Activated naive CD8-positive, alpha-beta T cell (primary cell): ENCODE measurements around the gene LCA5L.

ENCODE experiments used
- H3K27ac Mint-ChIP-seq: one replicate; pipeline ENCODE4 v1.8.0; 2021; ENCODE audit warnings: mixed read lengths
- H3K27me3 Mint-ChIP-seq: one replicate; pipeline ENCODE4 v1.8.0; 2021; ENCODE audit warnings: mixed read lengths
- H3K36me3 Mint-ChIP-seq: one replicate; pipeline ENCODE4 v1.8.0; 2021; ENCODE audit warnings: mixed read lengths
- H3K4me1 Mint-ChIP-seq: one replicate; pipeline ENCODE4 v1.8.0; 2021; ENCODE audit warnings: low read depth, mixed read lengths
- H3K4me3 Mint-ChIP-seq: one replicate; pipeline ENCODE4 v1.8.0; 2021; ENCODE audit warnings: mild to moderate bottlenecking, mixed read lengths
- H3K9me3 Mint-ChIP-seq: one replicate; pipeline ENCODE4 v1.8.0; 2021; ENCODE audit warnings: low read depth, mixed read lengths

The LCA5L gene

GRCh38 chr21:39461419-39461818 is 15.8 kb upstream of the LCA5L start:
- Mint-ChIP-seq H3K4me1 (no peaks in the 10 kb centered on the region), H3K27me3 (no peaks in the 10 kb centered on the region), H3K9me3 (no peaks in the 10 kb centered on the region), H3K27ac (no peak overlapping the region), H3K4me3 (no peak overlapping the region), H3K36me3 (peaks cover 10% of the 10 kb centered on the region)

GRCh38 chr21:39456665-39457064 is 11.1 kb upstream of the LCA5L start:
- Mint-ChIP-seq H3K4me3 (no peak overlapping the region), H3K36me3 (no peaks in the 10 kb centered on the region), H3K9me3 (no peaks in the 10 kb centered on the region), H3K4me1 (no peaks in the 10 kb centered on the region), H3K27me3 (no peaks in the 10 kb centered on the region), H3K27ac (no peak overlapping the region)

GRCh38 chr21:39454949-39455668 is 9.5 kb upstream of the LCA5L start:
- H3K27ac Mint-ChIP-seq, result no peak overlapping the region
- no peaks in the 10 kb centered on the region for H3K4me1 Mint-ChIP-seq
- no peaks in the 10 kb centered on the region for H3K36me3 Mint-ChIP-seq
- H3K4me3 Mint-ChIP-seq, result no peak overlapping the region
- no peaks in the 10 kb centered on the region for H3K9me3 Mint-ChIP-seq
- H3K27me3 Mint-ChIP-seq, result no peaks in the 10 kb centered on the region

GRCh38 chr21:39453571-39454179 is 8.1 kb upstream of the LCA5L start:
- H3K9me3 Mint-ChIP-seq, result no peaks in the 10 kb centered on the region
- no peak overlapping the region for H3K27ac Mint-ChIP-seq

GRCh38 chr21:39452970-39453342 is 7.4 kb upstream of the LCA5L start:
- Mint-ChIP-seq H3K9me3 (no peaks in the 10 kb centered on the region), H3K4me1 (no peaks in the 10 kb centered on the region), H3K4me3 (no peak overlapping the region), H3K27me3 (no peaks in the 10 kb centered on the region), H3K27ac (no peak overlapping the region), H3K36me3 (no peaks in the 10 kb centered on the region)

More at GRCh38 chr21:39453571-39454179, 8.1 kb upstream of the LCA5L start:
- H3K4me3 Mint-ChIP-seq, result no peak overlapping the region
- H3K27me3 Mint-ChIP-seq, result no peaks in the 10 kb centered on the region
- H3K36me3 Mint-ChIP-seq, result no peaks in the 10 kb centered on the region
- no peaks in the 10 kb centered on the region for H3K4me1 Mint-ChIP-seq

- Mint-ChIP-seq H3K27ac (no peak overlapping the region), H3K9me3 (no peaks in the 10 kb centered on the region), H3K36me3 (no peaks in the 10 kb centered on the region), H3K27me3 (no peaks in the 10 kb centered on the region), H3K4me3 (no peak overlapping the region), H3K4me1 (no peaks in the 10 kb centered on the region)
Measured at GRCh38 chr21:39452207-39452969, 6.8 kb upstream of the LCA5L start.

- no peak within 1 kb of the TSS for H3K27ac Mint-ChIP-seq
- H3K27me3 Mint-ChIP-seq, result no peaks in the 10 kb centered on the region
- no peaks in the 10 kb centered on the region for H3K36me3 Mint-ChIP-seq
- H3K9me3 Mint-ChIP-seq, result no peaks in the 10 kb centered on the region
- H3K4me1 Mint-ChIP-seq, result peaks cover 2% of the 10 kb centered on the region
- H3K4me3 Mint-ChIP-seq, result no peak within 1 kb of the TSS
Measured at GRCh38 chr21:39451332-39452206, 6.0 kb upstream of the LCA5L start, which contains the start of gene SH3BGR. Gene SH3BGR, plus strand, starts transcription at chr21:39451970. Its CDS starts 127 bp downstream, at chr21:39452097.

- Mint-ChIP-seq H3K4me1 (peaks cover 15% of the 10 kb centered on the region), H3K27me3 (no peaks in the 10 kb centered on the region), H3K9me3 (no peaks in the 10 kb centered on the region), H3K36me3 (no peaks in the 10 kb centered on the region), H3K4me3 (peak overlapping the region; percentile 50), H3K27ac (no peak overlapping the region)
Measured at GRCh38 chr21:39447264-39447663, 1.7 kb upstream of the LCA5L start.

- H3K4me1 Mint-ChIP-seq, result peaks cover 18% of the 10 kb centered on the region
- peak overlapping the region; percentile 91 for H3K27ac Mint-ChIP-seq
- peaks cover 5% of the 10 kb centered on the region for H3K27me3 Mint-ChIP-seq
- no peaks in the 10 kb centered on the region for H3K9me3 Mint-ChIP-seq
- no peaks in the 10 kb centered on the region for H3K36me3 Mint-ChIP-seq
- peak overlapping the region; percentile 97 for H3K4me3 Mint-ChIP-seq
Measured at GRCh38 chr21:39444421-39445180, 977 bp downstream of the LCA5L start.

- H3K36me3 Mint-ChIP-seq, result no peaks in the 10 kb centered on the region
- H3K9me3 Mint-ChIP-seq, result no peaks in the 10 kb centered on the region
- no peak overlapping the region for H3K4me3 Mint-ChIP-seq
- peaks cover 6% of the 10 kb centered on the region for H3K27me3 Mint-ChIP-seq
- H3K27ac Mint-ChIP-seq, result no peak overlapping the region
- peaks cover 18% of the 10 kb centered on the region for H3K4me1 Mint-ChIP-seq
Measured at GRCh38 chr21:39441502-39442475, 3.8 kb downstream of the LCA5L start.

GRCh38 chr21:39439232-39439631 is 6.3 kb downstream of the LCA5L start:
- Mint-ChIP-seq H3K4me1 (peaks cover 3% of the 10 kb centered on the region), H3K36me3 (no peaks in the 10 kb centered on the region), H3K4me3 (no peak overlapping the region), H3K27ac (no peak overlapping the region), H3K9me3 (no peaks in the 10 kb centered on the region), H3K27me3 (peaks cover 8% of the 10 kb centered on the region)

GRCh38 chr21:39434950-39435349 is 10.6 kb downstream of the LCA5L start:
- Mint-ChIP-seq H3K9me3 (no peaks in the 10 kb centered on the region), H3K36me3 (no peaks in the 10 kb centered on the region), H3K27me3 (peaks cover 5% of the 10 kb centered on the region), H3K4me1 (no peaks in the 10 kb centered on the region), H3K27ac (no peak overlapping the region), H3K4me3 (no peak overlapping the region)

GRCh38 chr21:39430954-39431353 is 14.6 kb downstream of the LCA5L start:
- Mint-ChIP-seq H3K9me3 (no peaks in the 10 kb centered on the region), H3K27me3 (peaks cover 4% of the 10 kb centered on the region), H3K27ac (no peak overlapping the region)

More at GRCh38 chr21:39430954-39431353, 14.6 kb downstream of the LCA5L start:
- H3K4me3 Mint-ChIP-seq, result no peak overlapping the region
- H3K36me3 Mint-ChIP-seq, result no peaks in the 10 kb centered on the region
- no peaks in the 10 kb centered on the region for H3K4me1 Mint-ChIP-seq
